Right cardiac atrium (tissue), 5 donors: Measurements from ENCODE around the gene KIAA1586. TPM values are rescaled to one million over a fixed set of nuclear protein-coding genes. Genes with fewer than 3 reads are reported as not detected.
"Not testable (repeated sequence)": the region's sequence is repeated elsewhere in the genome, so short reads cannot be mapped to it uniquely, and the experiment has no call there.

Experiments
- ATAC-seq, 2 donors: fragments of 200-7000 bp; cut with Tn5 transposase; one replicate each; pipeline versions ENCODE4 v1.8.0 to v1.9.1; 2020; ENCODE audit warnings: moderate library complexity in 2 of 2, mild to moderate bottlenecking in 1 of 2
- DNase-seq, 3 donors: peaks; one replicate each; pipeline ENCODE4 v3.0.0-alpha.2; 2020
- H3K27ac ChIP-seq: one replicate; pipeline ENCODE4 v1.5.1; 2013; ENCODE audit warnings: mild to moderate bottlenecking, low read length, control low read depth, moderate library complexity
- H3K27me3 ChIP-seq: one replicate; pipeline ENCODE4 v1.6.1; 2013; ENCODE audit not compliant: control insufficient read depth, insufficient read depth
- H3K4me1 ChIP-seq: one replicate; pipeline ENCODE4 v1.6.1; 2013; ENCODE audit warnings: low read length; ENCODE audit not compliant: control insufficient read depth, insufficient read depth
- H3K4me3 ChIP-seq: one replicate; pipeline ENCODE4 v1.5.1; 2013; ENCODE audit warnings: low read length, control low read depth
- H3K9me3 ChIP-seq: one replicate; pipeline ENCODE4 v1.6.1; 2013; ENCODE audit warnings: low read length; ENCODE audit not compliant: control insufficient read depth
- WGBS: extraction: QIAGEN DNeasy Blood & Tissue Kit; methylation state at CpG from one replicate; pipeline ENCODE4 v1.1.7; 2013; 5-methylcytosine and 5-hydroxymethylcytosine counted together
- intact Hi-C, 4 donors: fragments of 100-400 bp; cut with DNase I; formaldehyde crosslinking; loops; one replicate each; pipeline versions ENCODE4 v1.11.0 to v1.14.0; 2022 to 2023
- polyA plus RNA-seq: library from polyadenylated mRNA; stranded (reverse); fragments of 200-250 nt; gene quantifications from one replicate; pipeline ENCODE4 v1.2.3, GENCODE V29; 2013
- total RNA-seq, 4 donors: library from RNA; stranded (reverse); fragmentation: NEBNext Ultra II Directional; extraction: Animal tissue kit (Norgen Biotek cat#: 25700); gene quantifications; one replicate each; pipeline ENCODE4 v1.2.1, GENCODE V29; 2021
- donor health status: healthy with polysubstance abuse.
- donor health status: DM: no; HTN: yes; CAD: no.
- donor health status: DM: no; HTN: no; CAD: no.
- donor health status: DM: no; HTN: yes; CAD: no; lungs with severe emphysema.
- donor health status: DM: yes; HTN: yes; CAD: no.

KIAA1586 gene
- total and polyA plus RNA-seq, 5 donors = 3.1 to 10.3 (median 8.4) TPM

GRCh38 chr6:57021086-57021720, 25.3 kb upstream of the KIAA1586 start:
- DNase-seq (no peak), ATAC-seq (peak; percentile 40 to 41)
- Histone ChIP-seq H3K4me1 (no peaks in the 10 kb centered on the region), H3K27ac (no peak overlapping the region), H3K27me3 (no peaks in the 10 kb centered on the region), H3K4me3 (no peak overlapping the region), H3K9me3 (no peaks in the 10 kb centered on the region)
- WGBS = 15% methylated on average over 1 of the region's 1 CpG
- intact Hi-C loops = loop anchor here (5.0 to 10.0 kb wide), 3 partner anchors 106 to 119 kb away; no protein-coding TSS in a partner anchor

GRCh38 chr6:57024321-57024720, 22.2 kb upstream of the KIAA1586 start:
- intact Hi-C loops = loop anchor here (5.0 to 10.0 kb wide), 3 partner anchors 110 to 122 kb away; no protein-coding TSS in a partner anchor
- 65% methylated on average over 2 of the region's 2 CpGs for WGBS
- Histone ChIP-seq H3K27me3 (no peaks in the 10 kb centered on the region), H3K4me1 (no peaks in the 10 kb centered on the region), H3K9me3 (no peaks in the 10 kb centered on the region), H3K4me3 (no peak overlapping the region), H3K27ac (no peak overlapping the region)
- ATAC-seq (no peak), DNase-seq (no peak)

- WGBS = 78% methylated on average over 1 of the region's 1 CpG
- intact Hi-C loops = loop anchor here (5.0 to 10.0 kb wide), 3 partner anchors 110 to 122 kb away; no protein-coding TSS in a partner anchor
- H3K9me3 ChIP-seq = no peaks in the 10 kb centered on the region
- no peak overlapping the region for H3K27ac ChIP-seq
- no peak for DNase-seq
- ATAC-seq = no peak
- H3K27me3 ChIP-seq = no peaks in the 10 kb centered on the region
- H3K4me3 ChIP-seq = no peak overlapping the region
- no peaks in the 10 kb centered on the region for H3K4me1 ChIP-seq
These were observed 21.7 kb upstream of the KIAA1586 start for GRCh38 chr6:57024775-57025174.

- intact Hi-C loops = loop anchor here in 3 of 4 donors (10.0 kb wide), 2 partner anchors 111 to 121 kb away; no protein-coding TSS in a partner anchor
- 76% methylated on average over 1 of the region's 1 CpG for WGBS
These were observed 20.5 kb upstream of the KIAA1586 start for GRCh38 chr6:57026001-57026400.

GRCh38 chr6:57027301-57027700, 19.2 kb upstream of the KIAA1586 start:
- 84% methylated on average over 3 of the region's 3 CpGs for WGBS
- DNase-seq (no peak), ATAC-seq (no peak)
- Histone ChIP-seq H3K27me3 (no peaks in the 10 kb centered on the region), H3K27ac (no peak overlapping the region), H3K4me1 (no peaks in the 10 kb centered on the region), H3K9me3 (no peaks in the 10 kb centered on the region), H3K4me3 (no peak overlapping the region)
- intact Hi-C loops = loop anchor here in 3 of 4 donors (10.0 kb wide), 2 partner anchors 112 to 122 kb away; no protein-coding TSS in a partner anchor

More at GRCh38 chr6:57026001-57026400, 20.5 kb upstream of the KIAA1586 start:
- DNase-seq (no peak), ATAC-seq (no peak)
- Histone ChIP-seq H3K27me3 (no peaks in the 10 kb centered on the region), H3K4me3 (no peak overlapping the region), H3K27ac (no peak overlapping the region), H3K4me1 (no peaks in the 10 kb centered on the region), H3K9me3 (no peaks in the 10 kb centered on the region)

- no peaks in the 10 kb centered on the region for H3K9me3 ChIP-seq
- no peak for DNase-seq
- H3K4me1 ChIP-seq = no peaks in the 10 kb centered on the region
- intact Hi-C loops = loop anchor here in 3 of 4 donors (10.0 kb wide), 2 partner anchors 114 to 124 kb away; no protein-coding TSS in a partner anchor
- ATAC-seq = no peak
- no peaks in the 10 kb centered on the region for H3K27me3 ChIP-seq
- 90% methylated on average over 9 of the region's 9 CpGs for WGBS
- H3K4me3 ChIP-seq = no peak overlapping the region
- no peak overlapping the region for H3K27ac ChIP-seq
These were observed 17.3 kb upstream of the KIAA1586 start for GRCh38 chr6:57029213-57029612.

GRCh38 chr6:57033228-57033627, 13.3 kb upstream of the KIAA1586 start:
- no peaks in the 10 kb centered on the region for H3K27me3 ChIP-seq
- 92% methylated on average over 3 of the region's 3 CpGs for WGBS
- intact Hi-C loops = no loop called here

GRCh38 chr6:57035549-57035948, 10.9 kb upstream of the KIAA1586 start:
- Histone ChIP-seq H3K27me3 (no peaks in the 10 kb centered on the region), H3K27ac (no peak overlapping the region), H3K4me1 (no peaks in the 10 kb centered on the region), H3K4me3 (no peak overlapping the region), H3K9me3 (no peaks in the 10 kb centered on the region)
- WGBS = 25% methylated on average over 3 of the region's 3 CpGs
- no peak for ATAC-seq
- intact Hi-C loops = no loop called here
- no peak for DNase-seq

More at GRCh38 chr6:57033228-57033627, 13.3 kb upstream of the KIAA1586 start:
- no peaks in the 10 kb centered on the region for H3K9me3 ChIP-seq
- H3K4me1 ChIP-seq = no peaks in the 10 kb centered on the region
- no peak overlapping the region for H3K27ac ChIP-seq
- H3K4me3 ChIP-seq = no peak overlapping the region
- no peak for DNase-seq
- no peak for ATAC-seq

GRCh38 chr6:57038906-57039305, 7.6 kb upstream of the KIAA1586 start:
- no peaks in the 10 kb centered on the region for H3K27me3 ChIP-seq
- ATAC-seq (no peak), DNase-seq (no peak)
- H3K27ac ChIP-seq = no peak overlapping the region
- intact Hi-C loops = no loop called here
- no peaks in the 10 kb centered on the region for H3K9me3 ChIP-seq
- no peak overlapping the region for H3K4me3 ChIP-seq
- whole genome bisulfite sequencing = 94% methylated on average over 2 of the region's 2 CpGs
- no peaks in the 10 kb centered on the region for H3K4me1 ChIP-seq

GRCh38 chr6:57040011-57040410, 6.5 kb upstream of the KIAA1586 start:
- 77% methylated on average over 5 of the region's 5 CpGs for WGBS
- H3K27me3 ChIP-seq = no peaks in the 10 kb centered on the region
- H3K27ac ChIP-seq = no peak overlapping the region
- H3K4me1 ChIP-seq = no peaks in the 10 kb centered on the region
- ATAC-seq = no peak
- H3K4me3 ChIP-seq = no peak overlapping the region
- no peak for DNase-seq
- intact Hi-C loops = no loop called here
- H3K9me3 ChIP-seq = no peaks in the 10 kb centered on the region

GRCh38 chr6:57044061-57044460, 2.4 kb upstream of the KIAA1586 start:
- WGBS = 85% methylated on average over 1 of the region's 1 CpG
- H3K27ac ChIP-seq, H3K4me1 ChIP-seq, H3K9me3 ChIP-seq, DNase-seq, H3K4me3 ChIP-seq, ATAC-seq, H3K27me3 ChIP-seq, intact Hi-C loops: not testable (repeated sequence)
